ENCODE results near the gene KIF1A. TPM values are rescaled to one million over a fixed set of nuclear protein-coding genes. Genes with fewer than 3 reads are reported as not detected.

KIF1A gene
- total RNA-seq, 1 donor from 2014 or later: 0.07 TPM

DNA sequence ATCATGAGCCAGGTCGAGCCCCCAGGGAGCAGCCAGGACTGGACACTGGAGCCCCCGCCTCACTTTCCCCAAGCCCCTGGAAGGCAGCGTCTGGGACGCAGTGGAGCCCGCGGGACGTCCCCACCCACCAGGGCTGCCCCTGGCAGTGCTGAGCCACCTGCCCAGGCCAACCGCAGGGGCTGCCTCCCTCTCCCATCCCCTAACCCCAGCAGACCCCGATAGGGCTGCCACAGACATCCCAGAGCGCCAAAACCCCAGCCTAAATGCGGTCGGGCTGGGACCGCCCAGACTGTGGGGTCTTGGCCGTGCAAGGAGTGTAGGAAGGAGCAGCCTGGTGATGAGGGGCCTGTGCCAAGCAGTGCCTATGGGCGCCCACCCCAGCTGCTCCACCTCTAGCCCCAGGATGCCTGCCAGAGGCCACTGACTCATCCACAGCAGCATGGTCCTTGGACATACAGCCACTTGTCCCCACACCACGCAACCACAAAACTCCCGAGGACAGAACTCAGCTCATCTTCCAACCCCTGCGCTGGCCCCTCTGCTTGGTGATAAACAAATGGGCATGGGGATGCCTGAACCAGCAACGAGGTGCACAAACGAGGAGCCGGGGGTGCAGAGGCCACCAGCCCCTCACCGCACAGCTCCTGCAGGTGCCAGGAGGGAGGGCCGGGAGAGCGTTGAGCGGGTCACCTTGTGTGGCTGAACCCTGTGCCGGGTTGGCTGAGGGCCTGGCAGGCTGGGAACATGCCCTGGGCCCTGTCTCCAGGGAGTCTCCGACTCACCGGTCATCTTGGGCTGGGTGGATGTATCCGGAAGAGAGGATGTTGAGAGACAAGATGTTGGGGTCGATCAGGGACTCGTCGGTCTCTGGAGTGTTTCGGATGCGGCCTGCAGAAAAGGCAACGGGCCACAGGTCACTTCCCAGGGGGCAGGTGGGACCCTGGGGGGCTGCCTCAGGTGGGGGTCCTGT, 83.5 kb downstream of the KIF1A start:
- no peak for DNase-seq (ENCODE audit: low read depth, low spot score)

DNA sequence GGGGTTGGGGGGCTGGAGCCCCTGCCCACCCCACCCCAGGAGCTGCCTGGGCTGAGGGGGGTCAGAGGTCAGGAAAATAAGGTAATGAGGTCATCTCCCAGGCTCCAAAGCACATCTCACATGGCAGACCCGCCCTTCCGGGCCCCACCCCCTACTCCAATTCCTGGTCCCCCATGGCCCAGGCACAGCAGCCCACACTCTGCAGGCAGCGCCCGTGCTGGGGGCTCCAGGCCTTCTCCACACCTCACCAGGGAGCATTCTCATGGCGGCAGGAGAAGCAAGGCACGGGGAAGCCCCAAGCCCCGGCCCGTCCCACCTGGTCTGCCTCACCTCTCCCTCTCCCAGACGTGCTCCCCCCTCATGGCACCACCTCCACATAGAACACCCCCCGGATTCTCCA, 84.5 kb downstream of the KIF1A start:
- no peak for DNase-seq (ENCODE audit: low read depth, low spot score)

DNA sequence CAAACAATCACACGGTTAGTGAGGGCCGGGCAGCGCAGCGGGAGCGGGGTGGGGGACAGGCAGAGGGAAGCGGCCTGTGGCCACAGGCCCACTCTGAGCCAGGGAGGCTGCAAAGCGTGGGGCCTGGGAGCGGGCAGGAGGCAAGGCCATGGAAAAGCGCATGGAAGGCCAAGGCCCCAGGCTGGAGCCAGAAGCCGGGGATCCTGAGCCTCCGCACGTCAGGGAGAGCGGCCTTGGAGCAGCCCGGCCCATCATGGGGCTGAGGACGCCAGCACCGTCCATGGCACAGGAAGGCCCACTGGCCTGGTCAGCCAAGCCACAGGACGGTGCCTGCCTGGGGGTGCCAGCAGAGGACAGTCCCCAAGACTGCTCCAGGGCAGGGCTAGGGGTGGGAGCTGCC, 85.3 kb downstream of the KIF1A start:
- DNase-seq (ENCODE audit: low read depth, low spot score): no peak

DNA sequence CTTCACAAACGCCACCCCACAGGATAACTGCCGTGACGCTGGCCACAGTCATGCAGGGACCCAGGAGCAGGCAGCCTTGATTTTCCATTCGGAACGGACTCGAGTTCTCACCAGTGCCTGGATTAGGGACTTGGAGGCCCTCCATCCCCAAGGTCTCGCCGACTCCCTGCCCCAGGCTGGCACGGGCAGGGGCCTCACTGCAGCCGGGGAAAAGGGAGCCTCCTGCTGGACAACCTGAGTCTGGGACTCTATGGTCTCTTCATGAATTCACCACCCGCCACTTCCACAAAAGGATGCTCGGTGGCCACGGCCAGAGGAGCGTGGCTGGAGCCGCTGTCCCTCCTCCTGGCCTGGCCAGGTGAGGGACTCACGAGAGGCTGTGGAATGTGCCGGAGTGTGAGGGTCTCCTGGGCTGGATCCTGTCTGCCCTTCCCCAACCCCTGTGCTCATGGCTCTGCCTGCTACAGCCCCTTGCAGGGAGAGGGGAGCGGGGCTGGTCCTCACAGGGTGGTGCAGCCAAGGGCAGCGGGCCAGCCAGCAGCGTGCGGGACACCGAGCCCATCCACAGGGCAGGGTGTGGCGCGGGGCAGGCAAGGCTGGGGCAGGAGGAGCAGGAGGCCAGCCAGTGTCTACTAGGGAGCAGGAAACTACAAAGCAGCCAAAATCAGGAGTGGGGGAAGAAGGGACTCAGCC, 86.1 kb downstream of the KIF1A start:
- no peak for DNase-seq (ENCODE audit: low read depth, low spot score)

DNA sequence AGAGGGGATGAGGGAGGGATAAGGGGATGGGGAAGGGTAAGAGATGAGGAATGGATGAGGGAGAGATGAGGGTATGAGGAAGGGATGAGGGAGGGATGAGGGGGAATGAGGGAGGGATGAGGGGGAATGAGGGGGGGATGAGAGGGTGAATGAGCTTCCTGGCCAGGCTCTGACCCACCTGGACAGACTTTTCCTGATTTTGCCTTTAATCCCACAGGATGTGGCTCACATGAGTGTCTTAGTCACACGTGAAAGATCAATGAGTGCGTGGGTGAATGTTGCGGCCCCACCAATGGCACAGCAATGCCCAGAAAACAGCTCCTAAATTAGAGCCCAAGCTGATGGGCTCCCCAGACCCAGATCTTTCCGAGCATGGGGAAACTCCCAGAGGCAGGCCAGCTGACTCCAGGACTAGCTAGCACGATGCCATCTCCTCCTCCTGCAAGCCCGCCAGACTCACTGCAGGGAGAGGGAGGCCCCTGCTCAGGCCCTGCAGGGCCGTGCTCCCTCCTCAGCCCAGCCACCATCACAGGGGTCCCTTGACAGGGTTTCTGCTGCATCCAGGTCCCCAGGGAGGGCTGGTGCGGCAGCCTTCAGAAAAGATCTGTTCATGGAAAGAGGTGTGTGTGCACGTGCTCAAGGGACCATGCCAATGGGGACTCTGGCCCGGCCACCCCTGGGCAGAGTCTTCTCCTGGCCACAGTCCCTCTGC, 87.0 kb downstream of the KIF1A start:
- DNase-seq (ENCODE audit: low read depth, low spot score): no peak

DNA sequence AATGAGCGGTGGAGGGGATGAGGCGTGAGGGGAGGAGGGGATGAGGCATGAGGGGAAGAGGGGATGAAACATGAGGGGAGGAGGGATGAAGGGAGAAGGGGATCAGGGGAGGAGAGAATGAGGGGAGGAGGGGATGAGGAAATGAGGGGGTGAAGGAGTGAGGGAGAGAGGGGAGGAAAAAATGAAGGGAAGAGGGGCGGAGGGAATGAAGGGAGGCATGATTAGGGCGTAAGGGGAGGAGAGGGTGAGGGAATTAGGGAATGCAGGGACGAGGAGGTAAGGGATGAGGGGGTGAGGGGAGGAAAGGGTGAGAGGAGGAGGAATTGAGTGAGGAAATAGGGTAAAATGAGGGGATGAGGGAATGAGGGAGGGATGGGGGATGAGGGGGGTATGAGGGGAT, 87.8 kb downstream of the KIF1A start:
- no peak for DNase-seq (ENCODE audit: low read depth, low spot score)

DNA sequence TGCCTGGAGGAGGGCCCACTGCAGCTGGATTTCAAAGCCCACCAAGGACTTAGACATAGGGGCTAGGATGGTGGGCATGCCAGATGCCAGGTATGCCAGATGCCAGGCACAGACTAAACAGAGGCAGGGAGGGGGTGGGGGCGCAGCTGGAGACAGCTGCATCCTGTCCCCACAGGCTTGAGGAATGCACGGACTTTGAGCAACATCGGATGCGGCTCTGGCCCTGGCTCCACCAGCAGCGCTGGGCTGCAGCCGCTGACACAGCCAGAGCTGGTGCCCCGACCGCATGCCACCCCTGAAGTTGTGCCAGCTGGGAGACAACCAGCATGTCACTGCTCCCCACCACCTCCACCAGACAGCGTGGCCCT, 88.9 kb downstream of the KIF1A start:
- DNase-seq (ENCODE audit: low read depth, low spot score): no peak

DNA sequence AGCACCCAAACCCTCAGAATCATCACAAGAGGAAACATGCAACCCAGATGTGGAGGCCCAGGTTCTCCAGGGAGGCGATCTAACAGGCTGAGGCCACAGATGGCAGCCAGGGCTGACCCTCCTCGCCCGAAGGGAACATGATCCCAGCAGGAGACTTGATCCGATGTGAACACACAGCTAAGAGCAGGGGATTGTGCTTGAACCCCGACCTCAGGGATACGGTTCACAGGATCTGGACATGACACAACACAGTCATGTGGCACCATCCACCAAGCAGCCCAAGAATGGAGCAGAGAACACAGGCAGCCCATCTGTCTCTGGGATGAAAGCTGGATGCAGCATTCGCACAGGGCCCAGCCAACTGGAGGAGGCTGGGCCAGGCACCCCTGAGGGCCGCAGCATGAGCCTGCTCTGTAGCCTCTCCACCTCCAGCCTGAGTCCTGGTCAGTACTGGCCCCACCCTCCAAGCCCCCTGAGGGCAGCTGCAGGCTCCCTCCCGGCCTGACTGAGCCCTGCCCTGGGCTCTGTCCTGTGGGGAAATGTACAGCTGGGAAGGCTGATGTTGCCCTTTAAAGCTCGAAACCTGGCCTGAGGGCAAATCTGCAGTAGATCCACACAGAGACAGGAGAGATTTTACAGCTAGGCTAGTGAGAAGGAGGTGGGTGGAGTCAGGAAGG, 89.4 kb downstream of the KIF1A start:
- DNase-seq (ENCODE audit: low read depth, low spot score): no peak

DNA sequence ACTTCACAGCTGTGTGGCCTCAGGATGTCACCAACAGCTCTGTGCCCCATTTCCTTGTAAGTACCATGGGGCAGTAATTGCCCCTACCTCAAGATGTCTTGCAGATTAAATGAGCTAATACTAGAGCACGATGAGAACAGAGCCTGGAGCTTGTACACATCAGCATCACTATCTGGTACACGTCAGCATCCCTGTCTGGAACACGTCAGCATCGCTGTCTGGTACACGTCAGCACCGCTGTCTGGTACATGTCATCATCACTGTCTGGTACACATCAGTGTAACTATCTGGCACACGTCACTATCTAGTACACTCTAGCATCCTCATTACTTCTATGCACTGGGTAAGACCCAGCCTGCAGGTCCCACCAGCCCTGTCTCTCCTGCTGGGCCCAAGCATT, 91.2 kb downstream of the KIF1A start:
- DNase-seq (ENCODE audit: low read depth, low spot score): no peak

DNA sequence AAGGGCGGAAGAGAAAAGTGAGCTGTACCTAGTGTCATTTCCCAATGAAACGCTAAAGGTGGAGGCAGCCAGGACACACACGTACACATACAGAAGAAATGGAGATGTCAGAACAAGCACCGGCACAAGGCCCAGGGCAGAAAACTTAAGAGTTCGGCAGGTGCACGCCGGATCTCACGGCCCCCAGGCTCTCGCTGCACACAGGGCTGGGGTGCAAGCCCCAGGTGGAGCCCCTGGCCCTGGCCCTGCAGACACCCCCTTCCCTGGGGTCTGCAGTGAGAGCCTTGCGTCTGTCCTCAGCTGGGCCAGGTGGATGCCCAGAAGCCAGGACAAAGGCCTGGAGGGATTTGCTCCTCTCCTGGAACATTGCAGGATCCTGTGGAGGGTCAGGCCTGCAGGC, 91.7 kb downstream of the KIF1A start:
- DNase-seq (ENCODE audit: low read depth, low spot score): no peak

DNA sequence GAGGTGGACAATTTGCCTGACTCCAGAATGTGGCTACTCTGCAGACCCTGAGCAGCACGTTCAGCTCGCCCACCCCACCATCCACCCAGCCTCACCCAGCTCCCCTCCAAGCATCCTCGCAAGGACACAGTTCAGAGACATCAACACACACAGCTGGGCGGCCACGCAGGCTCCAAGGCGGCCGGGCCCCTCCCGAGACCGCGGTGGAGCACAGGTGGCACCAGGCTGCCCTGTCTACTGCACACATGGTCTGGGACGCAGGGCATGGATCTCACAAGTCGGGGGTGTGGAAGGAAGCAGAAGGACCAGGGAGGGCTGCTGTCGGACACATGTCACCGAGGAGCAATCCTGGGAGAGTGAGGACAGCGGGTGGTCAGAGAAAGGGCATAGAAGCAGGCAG, 92.1 kb downstream of the KIF1A start:
- DNase-seq (ENCODE audit: low read depth, low spot score): no peak

DNA sequence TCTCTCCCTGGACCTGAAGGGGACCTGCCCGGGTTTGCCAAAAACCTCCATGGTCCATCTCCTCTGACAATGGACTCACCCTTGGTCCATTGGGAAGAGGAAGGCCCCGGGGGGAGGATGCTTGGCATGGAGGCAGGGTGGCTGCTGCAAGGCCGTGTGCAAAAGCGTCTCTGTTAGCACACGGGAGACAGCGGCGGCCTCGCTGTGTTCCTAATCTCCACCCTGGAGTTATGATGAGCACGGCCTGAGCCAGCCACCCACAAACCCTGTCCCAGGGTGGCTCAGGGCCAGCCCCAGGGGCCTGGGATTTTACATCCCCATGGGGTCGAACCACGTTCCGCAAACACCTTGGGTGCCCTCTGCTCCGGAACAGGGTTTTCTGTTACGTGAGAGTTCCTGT, 92.6 kb downstream of the KIF1A start:
- DNase-seq (ENCODE audit: low read depth, low spot score): no peak

DNA sequence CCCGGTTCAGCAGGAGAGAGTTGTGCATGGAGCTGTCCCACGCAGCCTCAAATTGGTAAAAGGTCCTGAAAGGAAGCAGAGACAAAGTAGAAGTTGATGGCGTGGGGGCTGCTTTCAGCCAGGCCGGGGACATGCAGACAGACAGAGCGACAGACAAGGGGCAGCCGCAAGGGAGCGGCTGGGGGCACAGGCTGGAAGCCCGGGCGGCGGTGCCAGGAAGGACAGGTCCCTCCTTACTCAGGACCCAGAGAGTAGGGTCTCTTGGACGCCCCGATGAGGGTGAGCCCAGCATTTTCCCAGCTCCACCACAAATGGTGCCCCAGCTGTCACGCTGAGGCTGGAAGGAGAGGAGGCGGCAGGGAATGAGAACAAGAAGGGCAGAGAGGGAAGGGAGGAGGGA, 93.1 kb downstream of the KIF1A start:
- DNase-seq (ENCODE audit: low read depth, low spot score): no peak

DNA sequence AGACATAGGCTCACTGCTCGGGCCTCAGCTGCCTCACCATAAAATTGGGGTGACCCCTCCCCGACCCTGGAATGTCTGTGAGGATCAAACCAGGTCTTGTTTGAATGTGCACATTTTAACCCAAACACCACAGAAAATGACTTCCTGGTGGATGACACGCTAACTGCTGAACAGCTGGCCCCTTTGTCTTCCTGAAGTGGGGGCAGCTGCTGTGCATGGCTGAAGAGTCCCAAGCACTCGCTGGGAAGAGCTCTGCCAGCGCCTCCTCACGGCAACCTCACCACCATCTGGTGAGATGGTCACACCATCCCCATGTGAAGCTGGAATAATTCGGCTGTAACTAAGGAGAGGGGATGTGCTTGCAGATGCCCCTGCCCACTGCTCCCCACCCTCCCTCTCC, 94.3 kb downstream of the KIF1A start:
- DNase-seq (ENCODE audit: low read depth, low spot score): no peak

DNA sequence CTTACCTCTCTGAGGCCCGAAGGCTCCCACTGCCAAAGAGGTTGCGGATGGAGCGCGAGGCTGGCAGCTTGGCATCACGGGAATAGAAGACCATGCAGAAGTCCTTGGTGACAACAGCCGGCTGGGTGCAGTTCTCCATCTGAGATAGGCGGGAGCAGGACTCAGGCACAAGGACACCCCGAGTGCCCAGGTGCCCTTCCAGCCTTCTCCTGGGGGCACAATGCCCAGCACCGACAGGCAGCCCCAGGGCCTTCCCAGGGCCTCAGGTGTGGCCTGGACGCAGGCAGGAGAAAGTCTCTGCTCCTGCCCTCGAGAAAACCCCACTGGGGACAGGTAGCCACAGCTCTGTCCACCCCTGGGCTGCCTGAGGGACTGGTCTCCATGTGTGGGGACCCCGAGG, 94.8 kb downstream of the KIF1A start:
- no peak for DNase-seq (ENCODE audit: low read depth, low spot score)

DNA sequence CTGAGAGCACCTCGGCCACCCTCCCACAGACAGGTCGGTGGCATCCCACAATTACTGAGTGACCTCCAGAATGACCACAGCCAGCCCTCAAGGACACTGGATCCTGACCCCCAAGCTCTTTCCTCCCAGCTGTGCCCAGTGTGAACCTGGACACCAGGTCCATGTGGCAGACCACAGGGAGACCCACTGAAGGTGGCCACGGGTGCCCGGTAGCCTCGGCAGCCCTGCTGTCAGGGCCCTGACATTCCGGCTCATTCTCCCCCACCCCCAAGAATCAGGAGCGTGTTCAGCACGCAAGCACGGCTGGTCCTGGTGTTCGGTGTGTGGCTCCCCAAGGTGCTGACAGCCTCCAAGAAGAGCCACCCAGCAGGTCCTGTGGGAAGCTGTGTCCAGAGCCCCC, 95.6 kb downstream of the KIF1A start:
- DNase-seq (ENCODE audit: low read depth, low spot score): no peak

DNA sequence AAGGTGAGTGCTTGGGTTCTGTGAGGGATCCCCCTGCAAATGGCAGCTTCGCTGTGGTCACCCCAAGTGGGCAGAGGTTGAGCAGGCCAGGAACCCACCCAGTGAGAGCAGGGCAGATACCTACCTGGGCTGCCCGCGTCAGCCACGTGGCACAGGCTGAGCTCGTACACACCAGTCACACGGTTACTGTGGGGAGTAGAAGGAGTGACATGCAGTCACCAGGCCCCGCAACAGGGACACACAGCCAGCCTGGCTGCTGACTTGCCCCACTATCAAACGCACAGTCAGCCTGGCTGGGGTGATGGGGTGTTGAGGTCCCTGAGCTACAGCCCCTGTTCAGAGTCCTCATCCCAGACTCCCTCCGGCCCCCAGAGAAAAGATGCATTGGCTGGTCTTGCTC, 96.2 kb downstream of the KIF1A start:
- DNase-seq (ENCODE audit: low read depth, low spot score): no peak

DNA sequence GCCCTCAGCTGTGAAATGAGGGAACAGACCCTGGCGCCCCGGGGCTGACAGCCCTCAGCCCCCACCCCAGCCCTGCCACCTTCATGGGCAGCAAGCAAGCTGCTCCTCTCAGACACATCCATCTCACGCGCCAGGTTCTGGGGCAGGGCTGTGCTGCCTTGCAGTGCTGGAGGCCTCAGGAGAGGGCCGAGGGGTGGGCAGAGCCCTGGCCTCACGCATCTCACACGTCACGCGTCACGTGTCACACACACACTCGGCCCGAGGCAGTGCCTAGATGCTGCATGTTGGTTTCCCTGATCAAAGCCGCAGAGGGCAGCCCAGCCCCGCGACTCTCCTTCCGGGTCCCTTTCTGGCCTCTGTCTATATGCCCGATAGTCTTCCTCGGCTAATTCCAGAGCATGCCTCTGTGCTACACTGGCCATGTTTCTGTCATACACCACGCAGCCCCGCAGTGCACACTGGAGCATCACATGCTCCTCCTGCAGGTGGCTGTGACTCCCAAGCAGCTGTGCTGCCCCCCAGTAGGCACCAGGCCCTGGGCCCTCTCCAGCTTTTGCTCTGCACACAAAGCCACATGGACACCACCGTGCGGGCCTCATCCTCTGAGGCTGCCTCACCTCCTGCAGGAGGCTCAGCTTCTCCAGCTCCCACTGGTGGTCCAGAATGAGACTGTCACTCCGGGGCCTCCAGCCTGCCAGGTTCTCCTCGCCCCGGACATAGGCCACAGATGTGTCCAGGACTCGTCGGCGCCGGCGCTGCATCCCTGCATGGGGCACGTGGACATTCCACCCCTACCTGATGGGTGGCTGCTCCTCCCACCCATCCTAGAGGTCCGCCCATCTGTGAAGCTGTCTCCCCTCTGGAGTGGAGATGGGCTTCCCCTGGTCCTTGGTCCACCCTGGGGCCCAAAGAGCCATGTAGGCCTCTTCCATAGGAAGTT, 97.0 kb downstream of the KIF1A start:
- no peak for DNase-seq (ENCODE audit: low read depth, low spot score)

DNA sequence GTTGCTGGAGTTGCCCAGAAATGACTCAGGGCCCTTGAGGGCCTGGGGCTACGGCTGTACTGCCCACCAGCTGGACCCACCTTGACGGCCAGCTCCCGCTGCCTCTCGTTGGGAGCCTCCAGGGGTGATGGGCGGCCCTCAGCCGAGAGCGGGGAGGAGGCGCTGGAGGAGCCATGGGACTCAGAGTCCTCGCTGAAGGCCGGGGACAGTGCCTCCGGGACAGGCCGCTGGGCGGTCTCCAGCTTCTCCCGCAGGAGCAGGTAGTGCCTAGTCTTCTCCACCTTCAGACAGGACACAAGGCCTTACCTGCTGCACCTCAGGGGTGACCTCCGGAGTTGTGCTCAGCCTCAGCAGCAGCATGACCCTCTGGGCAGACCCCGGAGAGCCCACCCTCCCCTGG, 97.6 kb downstream of the KIF1A start:
- DNase-seq (ENCODE audit: low read depth, low spot score): no peak

DNA sequence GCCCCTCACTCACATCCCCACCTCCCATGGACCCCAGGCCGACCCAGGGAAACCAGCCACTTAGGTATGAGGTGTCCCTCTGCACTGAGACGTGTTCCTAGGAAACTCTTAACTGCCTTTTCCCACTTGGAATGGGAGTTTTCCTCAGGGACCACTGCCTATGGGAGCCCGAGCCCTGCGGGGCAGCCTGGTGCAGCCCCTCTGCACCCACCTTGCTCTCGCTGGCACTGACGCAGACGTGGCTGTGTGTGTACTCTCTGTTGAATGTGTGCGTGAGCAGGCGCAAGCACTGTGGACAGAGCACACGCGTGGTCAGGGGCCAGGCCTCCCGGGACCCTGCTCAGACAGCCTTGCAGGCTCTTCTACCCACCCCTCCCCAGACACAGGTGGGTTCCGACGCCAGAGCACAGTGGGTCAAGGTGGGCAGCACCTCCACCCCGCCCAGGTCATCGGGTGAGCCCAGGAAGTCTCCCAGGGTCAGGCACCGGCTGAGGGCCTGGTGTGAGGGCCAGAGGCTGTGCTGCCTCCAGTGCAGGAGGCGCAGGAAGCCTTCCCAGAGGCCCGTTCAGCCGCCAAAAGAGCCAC, 98.3 kb downstream of the KIF1A start:
- DNase-seq (ENCODE audit: low read depth, low spot score): no peak
